ENCODE results near the gene DHX35.

DHX35 gene

GRCh38 chr20:39036851-39037250 lies 74.7 kb downstream of the DHX35 start:
- Histone ChIP-seq H4K20me1 (ENCODE audit: control insufficient read depth, insufficient read depth, low read depth, low read length) (no peaks in the 10 kb centered on the region), H3K36me3 (ENCODE audit: control insufficient read depth, low read length) (peaks cover 29% of the 10 kb centered on the region), H3K27ac (ENCODE audit: low read depth, low read length) (no peak overlapping the region), H3K9me2 (replicated peaks; ENCODE audit: control insufficient read depth, low read length) (no peaks in the 10 kb centered on the region), H3K4me2 (ENCODE audit: low read length) (no peak overlapping the region), H3K4me3 (ENCODE audit: low read length) (no peak overlapping the region), H3K27me3 (ENCODE audit: control insufficient read depth, low read length) (no peaks in the 10 kb centered on the region), H3F3A (ENCODE audit: control insufficient read depth, insufficient read depth) (no peaks in the 10 kb centered on the region), H3K9me3 (ENCODE audit: control insufficient read depth, insufficient read depth, low read length) (no peaks in the 10 kb centered on the region), H3K79me2 (ENCODE audit: control insufficient read depth, low read length) (no peaks in the 10 kb centered on the region), H3K4me1 (ENCODE audit: control insufficient read depth, low read length) (no peaks in the 10 kb centered on the region)
- TF ChIP-seq, protein P1, sequence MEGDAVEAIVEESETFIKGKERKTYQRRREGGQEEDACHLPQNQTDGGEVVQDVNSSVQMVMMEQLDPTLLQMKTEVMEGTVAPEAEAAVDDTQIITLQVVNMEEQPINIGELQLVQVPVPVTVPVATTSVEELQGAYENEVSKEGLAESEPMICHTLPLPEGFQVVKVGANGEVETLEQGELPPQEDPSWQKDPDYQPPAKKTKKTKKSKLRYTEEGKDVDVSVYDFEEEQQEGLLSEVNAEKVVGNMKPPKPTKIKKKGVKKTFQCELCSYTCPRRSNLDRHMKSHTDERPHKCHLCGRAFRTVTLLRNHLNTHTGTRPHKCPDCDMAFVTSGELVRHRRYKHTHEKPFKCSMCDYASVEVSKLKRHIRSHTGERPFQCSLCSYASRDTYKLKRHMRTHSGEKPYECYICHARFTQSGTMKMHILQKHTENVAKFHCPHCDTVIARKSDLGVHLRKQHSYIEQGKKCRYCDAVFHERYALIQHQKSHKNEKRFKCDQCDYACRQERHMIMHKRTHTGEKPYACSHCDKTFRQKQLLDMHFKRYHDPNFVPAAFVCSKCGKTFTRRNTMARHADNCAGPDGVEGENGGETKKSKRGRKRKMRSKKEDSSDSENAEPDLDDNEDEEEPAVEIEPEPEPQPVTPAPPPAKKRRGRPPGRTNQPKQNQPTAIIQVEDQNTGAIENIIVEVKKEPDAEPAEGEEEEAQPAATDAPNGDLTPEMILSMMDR (IDR thresholded peaks at IDR 0.05; ENCODE audit: low read depth, low read length, poor library complexity, severe bottlenecking): no peak
- TF ChIP-seq EZH2phosphoT487 (IDR thresholded peaks at IDR 0.05; ENCODE audit: borderline replicate concordance, low read length): no peak

- H3K36me3 ChIP-seq (ENCODE audit: control insufficient read depth, low read length): peaks cover 30% of the 10 kb centered on the region
- no peak for TF ChIP-seq EZH2phosphoT487 (IDR thresholded peaks at IDR 0.05; ENCODE audit: borderline replicate concordance, low read length)
- TF ChIP-seq, protein P1 (IDR thresholded peaks at IDR 0.05; ENCODE audit: low read depth, low read length, poor library complexity, severe bottlenecking): no peak
These were observed 75.9 kb downstream of the DHX35 start for GRCh38 chr20:39038047-39038446.

GRCh38 chr20:39038495-39038894 lies 76.4 kb downstream of the DHX35 start:
- H3K36me3 ChIP-seq (ENCODE audit: control insufficient read depth, low read length): peaks cover 30% of the 10 kb centered on the region
- no peaks in the 10 kb centered on the region for H3F3A ChIP-seq (ENCODE audit: control insufficient read depth, insufficient read depth)
- no peak overlapping the region for H3K27ac ChIP-seq (ENCODE audit: low read depth, low read length)
- H3K4me1 ChIP-seq (ENCODE audit: control insufficient read depth, low read length): no peaks in the 10 kb centered on the region
- H3K9me3 ChIP-seq (ENCODE audit: control insufficient read depth, insufficient read depth, low read length): no peaks in the 10 kb centered on the region
- no peaks in the 10 kb centered on the region for H4K20me1 ChIP-seq (ENCODE audit: control insufficient read depth, insufficient read depth, low read depth, low read length)
- no peak overlapping the region for H3K4me3 ChIP-seq (ENCODE audit: low read length)
- H3K9me2 ChIP-seq (replicated peaks; ENCODE audit: control insufficient read depth, low read length): no peaks in the 10 kb centered on the region
- no peaks in the 10 kb centered on the region for H3K79me2 ChIP-seq (ENCODE audit: control insufficient read depth, low read length)
- TF ChIP-seq, protein P1 (IDR thresholded peaks at IDR 0.05; ENCODE audit: low read depth, low read length, poor library complexity, severe bottlenecking): no peak
- TF ChIP-seq EZH2phosphoT487 (IDR thresholded peaks at IDR 0.05; ENCODE audit: borderline replicate concordance, low read length): no peak
- H3K4me2 ChIP-seq (ENCODE audit: low read length): no peak overlapping the region
- H3K27me3 ChIP-seq (ENCODE audit: control insufficient read depth, low read length): no peaks in the 10 kb centered on the region

More at GRCh38 chr20:39038047-39038446, 75.9 kb downstream of the DHX35 start:
- Histone ChIP-seq H3K4me2 (ENCODE audit: low read length) (no peak overlapping the region), H3K9me3 (ENCODE audit: control insufficient read depth, insufficient read depth, low read length) (no peaks in the 10 kb centered on the region), H3F3A (ENCODE audit: control insufficient read depth, insufficient read depth) (no peaks in the 10 kb centered on the region), H3K9me2 (replicated peaks; ENCODE audit: control insufficient read depth, low read length) (no peaks in the 10 kb centered on the region), H3K27me3 (ENCODE audit: control insufficient read depth, low read length) (no peaks in the 10 kb centered on the region), H4K20me1 (ENCODE audit: control insufficient read depth, insufficient read depth, low read depth, low read length) (no peaks in the 10 kb centered on the region), H3K4me3 (ENCODE audit: low read length) (no peak overlapping the region), H3K27ac (ENCODE audit: low read depth, low read length) (no peak overlapping the region), H3K79me2 (ENCODE audit: control insufficient read depth, low read length) (no peaks in the 10 kb centered on the region), H3K4me1 (ENCODE audit: control insufficient read depth, low read length) (no peaks in the 10 kb centered on the region)

Data from DOHH2 (cell line).